GM12878 (cell line): ENCODE measurements around the gene RIMS1.

Experiments
- CBX3 ChIP-seq: fragments of 200-600 bp; sonication (generic); IDR thresholded peaks from 2 replicates; pipeline ENCODE4 v1.6.1; 2016; ENCODE audit warnings: low read depth, borderline replicate concordance
- CREM ChIP-seq: IDR thresholded peaks from 2 replicates; pipeline ENCODE4 v1.6.1; 2014; ENCODE audit warnings: antibody characterized with exemption, low read depth
- E2F4 ChIP-seq: IDR thresholded peaks from 2 replicates; pipeline ENCODE4 v1.6.1; 2012; ENCODE audit warnings: low read depth, low read length, improper control_type of control experiment
- E2F8 ChIP-seq: fragments of 450-650 bp; IDR thresholded peaks from 2 replicates; pipeline ENCODE4 v1.6.1; 2018; ENCODE audit warnings: mild to moderate bottlenecking, low read depth, moderate library complexity; ENCODE audit not compliant: partially characterized antibody
- POLR2A ChIP-seq: IDR thresholded peaks from 2 replicates; pipeline ENCODE4 v1.6.1; 2011; ENCODE audit warnings: low read depth, mild to moderate bottlenecking, low read length
- SUZ12 ChIP-seq: fragments of 200-600 bp; sonication (generic); IDR thresholded peaks from one replicate; pipeline ENCODE4 v1.6.1; 2018; ENCODE audit warnings: antibody characterized with exemption, mild to moderate bottlenecking; ENCODE audit not compliant: unreplicated experiment
- USF1 ChIP-seq: IDR thresholded peaks from 2 replicates; pipeline ENCODE4 v1.6.1; 2011; ENCODE audit warnings: borderline replicate concordance, low read depth, mild to moderate bottlenecking, moderate library complexity, mixed read lengths, low read length; ENCODE audit not compliant: insufficient read depth; ENCODE audit errors: extremely low read length

- TF ChIP-seq CBX3 (no peak), CREM (no peak), POLR2A (no peak), E2F8 (no peak), SUZ12 (no peak), USF1 (no peak), E2F4 (no peak)
These were observed 359.2 kb downstream of the RIMS1 start for GRCh38 chr6:72245565-72245964.
